ENCODE results near the gene TMEM14A.

The TMEM14A gene

GRCh38 chr6:52725535-52726192 is 54.8 kb downstream of the TMEM14A start:
- CTCF ChIA-PET: no interaction called here
- POLR2A ChIA-PET: no interaction called here
- no peak for DNase-seq (ENCODE audit: extremely low spot score)
- TF ChIP-seq ARNT (IDR thresholded peaks at IDR 0.05): no peak
- TF ChIP-seq FOXM1 (IDR thresholded peaks at IDR 0.05; ENCODE audit: borderline replicate concordance): no peak
- no peak for TF ChIP-seq ZNF384 (IDR thresholded peaks at IDR 0.05)
- no peak for TF ChIP-seq L3MBTL2 (conservative IDR thresholded peaks at IDR 0.05)
- TF ChIP-seq TARDBP (IDR thresholded peaks at IDR 0.05): no peak
- TF ChIP-seq BHLHE40 (IDR thresholded peaks at IDR 0.05; ENCODE audit: borderline replicate concordance): no peak
- TF ChIP-seq CTBP1 (IDR thresholded peaks at IDR 0.05; ENCODE audit: borderline replicate concordance): no peak
- TF ChIP-seq LEF1 (IDR thresholded peaks at IDR 0.05; ENCODE audit: borderline replicate concordance): no peak
- TF ChIP-seq PKNOX1 (IDR thresholded peaks at IDR 0.05): no peak
- no peak for TF ChIP-seq HDGF (IDR thresholded peaks at IDR 0.05; ENCODE audit: borderline replicate concordance)
- TF ChIP-seq FOXA1 (IDR thresholded peaks at IDR 0.05): no peak
- TF ChIP-seq FOXK2 (IDR thresholded peaks at IDR 0.05): no peak

- CTCF ChIA-PET: no interaction called here
- POLR2A ChIA-PET: no interaction called here
- no peak for TF ChIP-seq FOXK2 (IDR thresholded peaks at IDR 0.05)
- no peak for TF ChIP-seq SP1 (IDR thresholded peaks at IDR 0.05)
- no peak for TF ChIP-seq TARDBP (IDR thresholded peaks at IDR 0.05)
- no peak for TF ChIP-seq HDGF (IDR thresholded peaks at IDR 0.05; ENCODE audit: borderline replicate concordance)
- TF ChIP-seq ELF4 (IDR thresholded peaks at IDR 0.05): no peak
- TF ChIP-seq FOXM1 (IDR thresholded peaks at IDR 0.05; ENCODE audit: borderline replicate concordance): no peak
- no peak for TF ChIP-seq BHLHE40 (IDR thresholded peaks at IDR 0.05; ENCODE audit: borderline replicate concordance)
- no peak for TF ChIP-seq FOXA1 (IDR thresholded peaks at IDR 0.05)
- TF ChIP-seq PKNOX1 (IDR thresholded peaks at IDR 0.05): no peak
- DNase-seq (ENCODE audit: extremely low spot score): no peak
Observed at GRCh38 chr6:52726193-52726542, 55.3 kb downstream of the TMEM14A start.

GRCh38 chr6:52726741-52727535 is 56.0 kb downstream of the TMEM14A start:
- CTCF ChIA-PET: interaction anchor here (0.8 kb wide), 1 partner anchor 361 kb away, joined by 3 read pairs; no protein-coding TSS in a partner anchor
- DNase-seq (ENCODE audit: extremely low spot score): no peak
- TF ChIP-seq FOXM1 (IDR thresholded peaks at IDR 0.05; ENCODE audit: borderline replicate concordance): no peak
- TF ChIP-seq LEF1 (IDR thresholded peaks at IDR 0.05; ENCODE audit: borderline replicate concordance): no peak
- TF ChIP-seq ZNF384 (IDR thresholded peaks at IDR 0.05): no peak
- TF ChIP-seq CTBP1 (IDR thresholded peaks at IDR 0.05; ENCODE audit: borderline replicate concordance): no peak
- no peak for TF ChIP-seq FOXA1 (IDR thresholded peaks at IDR 0.05)
- no peak for TF ChIP-seq ELF4 (IDR thresholded peaks at IDR 0.05)
- TF ChIP-seq ARNT (IDR thresholded peaks at IDR 0.05): no peak
- POLR2A ChIA-PET: no interaction called here

GRCh38 chr6:52727908-52728307 is 57.0 kb downstream of the TMEM14A start:
- ChIA-PET CTCF (interaction anchor here (0.8 kb wide), 1 partner anchor 360 kb away, joined by 3 read pairs; no protein-coding TSS in a partner anchor), POLR2A (no interaction called here)
- no peak for DNase-seq (ENCODE audit: extremely low spot score)
- TF ChIP-seq HDGF (IDR thresholded peaks at IDR 0.05; ENCODE audit: borderline replicate concordance) (no peak), L3MBTL2 (conservative IDR thresholded peaks at IDR 0.05) (no peak), BHLHE40 (IDR thresholded peaks at IDR 0.05; ENCODE audit: borderline replicate concordance) (no peak), FOXA1 (IDR thresholded peaks at IDR 0.05) (no peak), FOXK2 (IDR thresholded peaks at IDR 0.05) (no peak), LEF1 (IDR thresholded peaks at IDR 0.05; ENCODE audit: borderline replicate concordance) (no peak), ELF4 (IDR thresholded peaks at IDR 0.05) (no peak), ARNT (IDR thresholded peaks at IDR 0.05) (no peak), CTBP1 (IDR thresholded peaks at IDR 0.05; ENCODE audit: borderline replicate concordance) (no peak), TARDBP (IDR thresholded peaks at IDR 0.05) (no peak), ZNF384 (IDR thresholded peaks at IDR 0.05) (no peak), FOXM1 (IDR thresholded peaks at IDR 0.05; ENCODE audit: borderline replicate concordance) (no peak), PKNOX1 (IDR thresholded peaks at IDR 0.05) (no peak), SUZ12 (IDR thresholded peaks at IDR 0.05) (no peak), SP1 (IDR thresholded peaks at IDR 0.05) (no peak)

GRCh38 chr6:52728394-52728793 is 57.5 kb downstream of the TMEM14A start:
- TF ChIP-seq TARDBP (IDR thresholded peaks at IDR 0.05): no peak
- TF ChIP-seq FOXM1 (IDR thresholded peaks at IDR 0.05; ENCODE audit: borderline replicate concordance): no peak
- TF ChIP-seq SUZ12 (IDR thresholded peaks at IDR 0.05): no peak
- TF ChIP-seq L3MBTL2 (conservative IDR thresholded peaks at IDR 0.05): no peak
- no peak for TF ChIP-seq BHLHE40 (IDR thresholded peaks at IDR 0.05; ENCODE audit: borderline replicate concordance)
- TF ChIP-seq ELF4 (IDR thresholded peaks at IDR 0.05): no peak
- no peak for TF ChIP-seq CTBP1 (IDR thresholded peaks at IDR 0.05; ENCODE audit: borderline replicate concordance)
- no peak for TF ChIP-seq FOXA1 (IDR thresholded peaks at IDR 0.05)
- no peak for TF ChIP-seq ARNT (IDR thresholded peaks at IDR 0.05)
- TF ChIP-seq SP1 (IDR thresholded peaks at IDR 0.05): no peak
- TF ChIP-seq NFRKB (IDR thresholded peaks at IDR 0.05): no peak
- TF ChIP-seq PKNOX1 (IDR thresholded peaks at IDR 0.05): no peak
- no peak for TF ChIP-seq ZNF384 (IDR thresholded peaks at IDR 0.05)
- no peak for DNase-seq (ENCODE audit: extremely low spot score)
- CTCF ChIA-PET: no interaction called here
- POLR2A ChIA-PET: no interaction called here
